HG02938 (cell line): ENCODE measurements around the gene CBX2.

ENCODE experiments used
- ATAC-seq: cut with Tn5 transposase; IDR thresholded peaks from one replicate; pipeline ENCODE4 v1.9.1; 2021; ENCODE audit warnings: mild to moderate bottlenecking, moderate library complexity; ENCODE audit not compliant: unreplicated experiment

Gene CBX2

GRCh38 chr17:79786930-79787643 is 9.1 kb downstream of the CBX2 start:
- no peak for ATAC-seq

- no peak for ATAC-seq
Measured at GRCh38 chr17:79788455-79788854, 10.5 kb downstream of the CBX2 start.

DNA sequence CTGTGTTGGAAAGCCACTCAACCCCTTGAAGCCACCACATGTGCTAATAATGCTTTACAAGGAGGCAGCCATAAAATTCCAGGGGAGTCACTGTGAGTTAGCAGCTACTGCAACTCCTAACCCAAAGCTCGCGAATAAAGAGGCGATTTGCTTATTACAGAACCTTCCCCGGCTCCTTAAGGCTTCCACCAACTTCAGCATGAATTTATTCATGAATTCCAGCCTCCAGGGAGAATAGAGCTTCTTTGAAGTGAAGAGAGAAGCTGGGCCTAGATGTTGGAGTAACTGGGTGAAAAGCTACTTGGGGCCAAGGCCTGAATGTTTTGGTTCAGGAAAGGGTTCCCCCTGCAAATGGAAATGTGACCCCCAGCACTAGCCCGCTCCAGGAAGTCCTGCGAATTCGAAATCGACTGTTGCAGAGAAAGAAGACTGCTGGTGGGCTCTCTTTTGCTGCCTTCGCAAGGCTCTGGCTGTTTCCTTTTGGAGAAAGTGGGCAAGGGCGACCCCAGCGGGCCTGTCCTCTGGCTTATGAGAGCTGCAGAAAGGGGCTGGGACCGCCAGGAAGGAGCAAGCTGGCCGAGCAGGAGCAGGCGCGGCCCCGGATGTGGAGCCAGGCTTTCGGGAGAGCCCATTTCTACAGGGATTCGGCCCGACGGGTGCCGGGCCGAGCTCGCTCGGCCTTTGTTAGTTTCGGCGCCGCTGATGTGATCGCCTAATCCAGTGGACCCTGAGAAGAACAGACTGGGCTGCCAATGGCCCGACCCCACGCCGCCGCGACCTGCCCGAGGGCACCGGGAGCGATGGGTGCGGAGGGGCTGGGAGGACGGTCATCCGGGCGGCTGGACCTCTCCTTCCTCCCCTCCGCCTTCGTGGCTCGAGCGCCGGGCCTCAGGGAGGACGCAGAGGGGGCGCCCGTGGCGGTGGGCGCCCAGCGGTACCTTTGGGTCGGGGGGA is 11.3 kb downstream of the CBX2 start:
- ATAC-seq: no peak

DNA sequence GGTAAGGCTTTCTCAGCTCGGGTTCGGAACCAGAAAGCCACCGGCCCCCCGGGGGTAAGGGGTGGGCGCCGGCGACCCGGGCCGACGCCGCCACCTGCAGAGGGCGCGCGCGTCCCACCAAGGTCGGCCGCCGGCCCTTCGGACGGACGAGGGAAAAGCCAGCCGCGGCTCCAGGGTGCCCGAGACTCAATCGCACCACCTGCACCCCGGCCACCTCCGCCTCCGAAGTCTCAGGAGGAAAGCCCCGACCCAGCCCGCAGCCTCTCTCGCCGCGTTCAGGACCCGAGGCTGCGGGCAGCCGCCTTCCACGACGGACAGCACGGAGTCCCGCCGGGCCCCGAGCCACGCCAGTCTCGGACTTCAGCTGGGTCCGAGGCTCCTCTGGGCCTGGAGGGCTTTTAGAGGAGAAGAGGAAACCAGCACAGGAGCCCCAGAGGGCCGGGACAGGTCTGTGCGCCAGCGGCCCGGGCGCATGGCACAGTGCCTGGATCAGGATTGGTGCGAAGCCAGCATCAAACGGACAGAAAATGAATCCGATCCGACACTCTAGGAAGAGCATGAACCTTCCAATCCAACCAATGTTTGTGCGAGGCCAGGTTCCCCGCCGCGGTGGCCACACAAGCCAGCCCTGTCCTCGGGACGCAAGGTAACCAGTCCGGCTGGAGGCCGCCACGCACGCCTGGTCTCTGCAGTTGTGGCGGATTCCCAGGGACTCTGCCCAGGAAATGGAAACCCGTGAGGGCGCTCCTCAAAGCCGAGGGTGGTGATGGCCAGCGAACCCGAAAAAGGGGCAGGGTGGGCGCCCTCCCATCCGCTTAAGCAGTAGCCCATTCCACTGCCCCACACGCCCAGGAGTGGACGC is 12.2 kb downstream of the CBX2 start:
- ATAC-seq: no peak

GRCh38 chr17:79790805-79791734 is 13.1 kb downstream of the CBX2 start:
- ATAC-seq: no peak

DNA sequence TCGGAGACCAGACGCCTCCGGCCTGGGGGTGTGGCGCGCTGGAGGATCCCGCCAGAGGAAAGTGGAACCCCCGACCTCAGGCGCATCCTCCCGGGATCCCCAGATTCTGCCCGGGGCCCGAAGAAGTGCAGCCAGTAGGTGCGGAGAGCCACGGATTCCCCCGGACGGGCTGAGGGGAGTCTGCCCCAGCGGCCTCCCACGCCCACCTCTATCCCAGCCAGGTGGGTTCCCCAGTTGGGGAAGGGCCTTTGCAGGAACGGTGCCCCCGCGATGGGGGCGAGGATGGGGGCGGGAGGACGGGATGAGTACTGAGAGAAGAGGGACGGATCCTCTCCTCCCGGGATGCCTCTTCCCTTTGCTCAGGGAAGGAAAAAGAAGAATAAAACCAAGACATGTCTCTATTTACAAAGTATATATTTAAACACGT is 13.8 kb downstream of the CBX2 start:
- no peak for ATAC-seq

DNA sequence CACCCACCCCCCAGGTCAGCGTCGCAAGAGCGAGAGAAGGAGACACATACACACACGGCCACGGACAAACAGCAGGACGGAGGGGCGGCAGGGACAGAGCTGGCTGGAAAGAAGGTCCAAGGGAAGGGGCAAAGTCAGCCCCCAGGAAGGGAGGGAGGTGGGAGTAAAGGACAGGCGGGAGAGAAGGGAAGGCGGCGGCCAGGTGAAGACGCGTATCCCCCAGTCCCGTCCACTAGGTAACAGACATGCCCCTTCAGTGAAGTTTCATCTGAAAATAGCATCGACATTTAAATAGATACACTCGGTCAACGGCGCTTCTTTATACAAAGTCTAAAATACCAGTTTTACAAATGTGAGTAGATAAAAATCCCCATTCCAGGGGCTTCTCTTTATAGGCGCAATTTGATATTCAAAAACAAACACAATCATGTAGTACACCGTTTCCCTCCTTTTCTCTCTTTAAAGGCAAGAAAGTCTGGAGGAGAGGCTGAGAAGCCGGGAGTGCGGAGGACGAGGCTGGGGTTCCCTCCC is 14.5 kb downstream of the CBX2 start:
- no peak for ATAC-seq

DNA sequence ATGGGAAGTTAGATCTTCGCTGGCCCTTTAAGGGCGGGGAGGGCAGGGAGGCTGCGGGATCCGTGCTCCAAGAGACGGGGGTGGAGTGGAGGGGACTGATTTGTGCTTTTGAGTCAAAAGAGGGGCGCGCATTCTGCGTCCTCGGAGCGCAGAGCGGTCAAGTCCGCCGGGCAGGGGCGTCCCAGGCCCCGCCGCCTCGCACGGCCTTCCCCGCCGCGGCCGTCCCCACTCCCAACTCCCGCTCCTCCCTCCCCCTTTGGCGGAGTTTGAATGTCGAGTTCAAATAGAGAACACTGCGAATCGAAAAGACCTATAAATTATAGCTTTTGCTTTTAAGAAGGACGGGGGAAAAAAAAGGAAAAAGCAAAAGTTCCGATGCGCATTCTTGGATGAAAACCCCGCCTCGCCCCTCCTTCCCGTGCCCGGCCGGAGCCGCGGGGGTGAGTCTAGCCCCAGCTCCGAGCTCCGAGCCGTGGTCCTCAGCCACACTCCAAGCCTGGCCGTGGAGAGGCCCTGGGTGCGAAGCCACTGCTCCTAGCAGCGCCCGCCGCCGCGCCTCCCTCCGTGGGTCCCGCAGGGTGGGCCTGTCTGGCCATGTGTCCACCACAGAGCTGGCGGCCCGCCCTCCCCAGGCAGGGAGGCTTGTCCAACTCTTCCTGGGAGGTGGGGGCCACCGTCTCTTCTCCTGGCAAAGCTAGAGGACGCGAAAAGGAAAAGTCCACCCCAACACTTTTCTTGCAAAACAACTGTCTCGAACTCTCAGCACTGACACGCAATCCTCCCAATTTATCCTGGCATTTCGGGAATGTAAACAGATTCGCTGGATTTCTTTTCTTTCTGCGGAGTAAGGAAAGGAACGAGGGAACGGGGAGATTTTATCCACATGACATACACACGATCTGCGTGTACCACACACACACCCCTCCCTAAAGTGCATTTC is 15.3 kb downstream of the CBX2 start:
- ATAC-seq: no peak

DNA sequence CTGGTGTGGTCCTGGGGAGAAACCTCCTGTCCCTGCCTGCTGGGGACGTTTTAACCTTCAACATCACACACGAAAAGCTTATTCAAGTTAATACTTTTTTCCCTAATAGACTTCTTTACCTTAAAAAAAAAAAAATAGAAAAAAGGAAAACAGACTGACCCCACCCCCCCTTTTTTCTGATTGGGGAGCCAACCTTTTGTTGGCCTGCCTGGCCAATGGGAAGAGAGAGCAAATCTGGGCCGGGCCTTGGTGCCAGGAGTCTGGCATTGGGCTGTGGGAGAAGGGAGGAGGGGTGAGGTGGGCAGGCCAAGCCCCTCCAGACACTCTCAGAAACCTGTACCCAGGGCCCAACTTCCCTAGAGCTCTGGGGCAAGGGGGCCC is 16.0 kb downstream of the CBX2 start:
- ATAC-seq: no peak

DNA sequence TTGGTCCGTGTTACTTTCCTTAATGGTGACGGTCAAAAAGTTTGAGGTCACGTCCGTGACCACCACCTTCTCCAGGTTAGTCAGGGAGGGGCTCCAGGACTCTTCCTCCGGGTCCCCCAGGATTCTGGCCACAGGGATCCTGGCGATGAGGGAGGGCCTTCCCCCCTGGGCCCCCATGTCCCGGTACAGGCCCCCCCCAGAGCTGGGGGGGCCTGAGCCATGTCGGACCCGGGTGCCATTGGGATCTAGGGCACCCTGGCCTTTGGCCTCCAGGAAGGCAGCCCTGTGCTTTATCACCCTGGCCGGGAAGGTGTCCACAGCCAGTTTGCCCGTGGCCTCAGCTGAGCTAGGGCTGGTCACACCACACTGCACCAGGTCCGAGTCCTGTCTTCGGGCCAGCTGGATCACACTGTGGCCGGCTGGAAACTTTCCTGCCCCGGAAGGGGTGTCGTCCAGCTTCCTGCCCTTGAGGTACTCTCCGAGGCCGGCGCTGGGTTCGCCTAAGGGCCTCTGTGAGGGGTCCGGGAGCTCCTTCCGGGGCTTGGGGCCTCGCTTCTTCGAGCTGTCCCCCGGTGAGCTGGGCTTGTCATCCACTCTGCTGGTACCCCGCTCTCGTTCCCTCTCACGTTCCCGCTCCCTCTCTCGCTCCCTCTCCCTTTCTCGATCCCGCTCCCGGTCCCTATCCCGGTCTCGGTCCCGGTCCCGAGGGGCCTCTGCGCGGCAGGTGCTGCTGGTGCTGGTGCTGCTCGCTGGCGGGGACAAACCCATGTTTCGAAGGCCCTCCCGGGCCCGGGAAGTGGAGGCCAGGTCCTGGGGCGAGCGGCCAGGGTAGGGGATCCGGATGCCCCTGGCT is 16.9 kb downstream of the CBX2 start:
- no peak for ATAC-seq

GRCh38 chr17:79795795-79796443 is 18.0 kb downstream of the CBX2 start:
- ATAC-seq: no peak

GRCh38 chr17:79796444-79796762 is 18.5 kb downstream of the CBX2 start:
- ATAC-seq: no peak

- peak; percentile 74 for ATAC-seq
Measured at GRCh38 chr17:79796763-79797491, 19.0 kb downstream of the CBX2 start, which contains the start of gene CBX8. TSS of gene CBX8 (minus strand) at chr17:79797077. CDS start at chr17:79796998, 79 bp downstream.

- peak; percentile 16 for ATAC-seq
Measured at GRCh38 chr17:79797492-79798298, 19.7 kb downstream of the CBX2 start.

DNA sequence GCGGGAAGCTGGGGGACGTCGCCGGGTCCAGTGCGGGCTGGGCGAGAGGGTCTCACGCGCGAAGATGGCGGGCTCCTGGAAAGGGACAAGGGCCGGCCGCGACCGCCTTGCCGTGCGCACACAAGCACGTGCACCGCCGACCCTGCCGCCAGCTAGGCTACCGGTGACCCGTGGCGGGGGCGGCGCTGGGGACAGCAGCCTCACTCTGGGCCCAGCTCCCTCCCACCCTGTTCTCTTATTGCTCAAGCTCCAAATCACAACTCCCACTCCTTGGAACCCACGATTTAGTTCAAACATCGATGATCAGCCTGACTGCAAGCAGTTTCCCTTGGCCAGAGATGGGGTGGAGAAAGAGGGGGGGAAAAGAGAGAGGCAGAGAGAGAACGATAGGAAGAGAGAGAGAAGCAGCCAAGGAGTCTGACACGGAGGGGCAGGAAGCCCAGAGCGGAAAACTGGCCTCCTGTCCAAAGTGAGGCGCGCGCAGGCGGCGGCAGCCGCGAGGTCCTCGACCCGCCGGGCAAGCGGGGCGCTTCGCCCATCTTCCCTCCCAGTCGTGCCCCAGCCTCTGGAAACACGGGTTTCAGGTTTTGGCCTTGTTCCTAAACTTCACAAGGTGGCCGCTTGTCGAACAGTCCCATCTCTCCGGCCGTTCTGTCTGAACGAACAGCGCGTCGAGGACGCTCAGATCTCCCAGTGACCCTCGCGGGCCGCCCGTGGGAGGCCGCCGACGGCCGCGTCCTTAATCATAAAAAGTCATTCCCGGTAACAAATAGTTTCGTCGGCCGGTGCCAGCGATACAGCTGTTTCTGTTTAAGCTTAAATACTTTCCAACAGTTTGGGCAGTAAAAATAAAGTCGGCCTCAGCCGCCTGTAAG is 20.6 kb downstream of the CBX2 start:
- no peak for ATAC-seq
